Karpas-422 (cell line): ENCODE results near the gene FBXO24. TPM values are rescaled to one million over a fixed set of nuclear protein-coding genes. Genes with fewer than 3 reads are reported as not detected.
"Not testable (repeated sequence)": the region's sequence is repeated elsewhere in the genome, so short reads cannot be mapped to it uniquely, and the experiment has no call there.

Experiments used
- DNase-seq: peaks from one replicate; pipeline ENCODE4 v3.0.0-alpha.2; 2015
- H2AFZ ChIP-seq: fragments of 200-600 bp; sonication (generic); 2 replicates; pipeline ENCODE4 v1.6.1; 2014; ENCODE audit warnings: antibody characterized with exemption, low read length, mixed read lengths
- H3K27ac ChIP-seq: fragments of 200-600 bp; sonication (generic); 2 replicates; pipeline ENCODE4 v1.5.1; 2014; ENCODE audit warnings: mild to moderate bottlenecking, low read length, moderate library complexity
- H3K27me3 ChIP-seq: fragments of 200-600 bp; sonication (generic); 2 replicates; pipeline ENCODE4 v1.6.1; 2014; ENCODE audit warnings: low read length, mixed read lengths
- H3K36me3 ChIP-seq: fragments of 200-600 bp; sonication (generic); 2 replicates; pipeline ENCODE4 v1.6.1; 2014; ENCODE audit warnings: low read length, mixed read lengths; ENCODE audit not compliant: insufficient read depth
- H3K4me1 ChIP-seq: fragments of 200-600 bp; sonication (generic); 2 replicates; pipeline ENCODE4 v1.6.1; 2014; ENCODE audit warnings: mild to moderate bottlenecking, low read length, mixed read lengths
- H3K4me2 ChIP-seq: fragments of 200-600 bp; sonication (generic); 2 replicates; pipeline ENCODE4 v1.6.1; 2014; ENCODE audit warnings: low read length, low read depth, mild to moderate bottlenecking; ENCODE audit not compliant: poor library complexity, severe bottlenecking
- H3K4me3 ChIP-seq: fragments of 200-600 bp; sonication (generic); 2 replicates; pipeline ENCODE4 v1.5.1; 2014; ENCODE audit warnings: mild to moderate bottlenecking, antibody characterized with exemption, low read length, mixed read lengths
- H3K79me2 ChIP-seq: fragments of 200-600 bp; sonication (generic); 2 replicates; pipeline ENCODE4 v1.6.1; 2014; ENCODE audit warnings: mild to moderate bottlenecking, low read length, mixed read lengths
- H3K9ac ChIP-seq: fragments of 200-600 bp; sonication (generic); 2 replicates; pipeline ENCODE4 v1.6.0; 2014; ENCODE audit warnings: low read length
- H3K9me2 ChIP-seq: fragments of 200-600 bp; sonication (generic), shearing (Covaris generic); replicated peaks from 2 replicates; pipeline ENCODE4 v1.6.0; 2014; ENCODE audit warnings: mild to moderate bottlenecking, low read length, moderate library complexity; ENCODE audit not compliant: insufficient read depth
- H3K9me3 ChIP-seq: fragments of 300-700, 200-600 bp; sonication (generic); 2 replicates; pipeline ENCODE4 v1.6.1; 2014; ENCODE audit warnings: low read length, mixed read lengths
- H4K20me1 ChIP-seq: fragments of 200-600 bp; sonication (generic); 2 replicates; pipeline ENCODE4 v1.6.1; 2014; ENCODE audit warnings: mild to moderate bottlenecking, antibody characterized with exemption, low read length, low read depth; ENCODE audit not compliant: insufficient read depth
- total RNA-seq: library from RNA; depleted of rRNA; stranded (reverse); fragments of >200 nt; shearing (Covaris generic); gene quantifications from 2 replicates; pipeline ENCODE4 v1.2.3, GENCODE V29; 2014; ENCODE audit warnings: low replicate concordance

FBXO24 gene
- total RNA-seq, 1 experiment from 2014 or later = not detected

- no peaks in the 10 kb centered on the region for H3K9me2 ChIP-seq
- no peak overlapping the region for H3K4me3 ChIP-seq
- H3K79me2 ChIP-seq = no peaks in the 10 kb centered on the region
- no peak overlapping the region for H3K27ac ChIP-seq
- H3K36me3 ChIP-seq = no peaks in the 10 kb centered on the region
- peaks cover 12% of the 10 kb centered on the region for H3K4me1 ChIP-seq
- no peaks in the 10 kb centered on the region for H3K9me3 ChIP-seq
- no peak overlapping the region for H2AFZ ChIP-seq
- H4K20me1 ChIP-seq = no peaks in the 10 kb centered on the region
- no peak overlapping the region for H3K4me2 ChIP-seq
- no peak for DNase-seq
- no peaks in the 10 kb centered on the region for H3K27me3 ChIP-seq
- no peak overlapping the region for H3K9ac ChIP-seq
These were observed 23.0 kb upstream of the FBXO24 start for GRCh38 chr7:100563100-100563564.

- H2AFZ ChIP-seq = no peak overlapping the region
- H3K9me2 ChIP-seq = no peaks in the 10 kb centered on the region
- peaks cover 17% of the 10 kb centered on the region for H3K4me1 ChIP-seq
- peak; percentile 92 for DNase-seq
- H4K20me1 ChIP-seq = no peaks in the 10 kb centered on the region
- H3K27ac ChIP-seq = no peak overlapping the region
- H3K27me3 ChIP-seq = no peaks in the 10 kb centered on the region
- no peaks in the 10 kb centered on the region for H3K9me3 ChIP-seq
- H3K9ac ChIP-seq = no peak overlapping the region
- no peak overlapping the region for H3K4me2 ChIP-seq
- H3K36me3 ChIP-seq = no peaks in the 10 kb centered on the region
- no peak overlapping the region for H3K4me3 ChIP-seq
- H3K79me2 ChIP-seq = no peaks in the 10 kb centered on the region
These were observed 22.2 kb upstream of the FBXO24 start for GRCh38 chr7:100563809-100564400.

- H3K9me2 ChIP-seq = not testable (repeated sequence)
These were observed 21.7 kb upstream of the FBXO24 start for GRCh38 chr7:100564405-100564804.

GRCh38 chr7:100565133-100565571 lies 21.0 kb upstream of the FBXO24 start:
- Histone ChIP-seq H4K20me1 (no peaks in the 10 kb centered on the region), H3K4me1 (peaks cover 24% of the 10 kb centered on the region), H3K9me3 (no peaks in the 10 kb centered on the region), H3K9ac (no peak overlapping the region), H3K79me2 (no peaks in the 10 kb centered on the region), H2AFZ (no peak overlapping the region), H3K4me2 (no peak overlapping the region), H3K9me2 (no peaks in the 10 kb centered on the region), H3K4me3 (no peak overlapping the region), H3K27me3 (no peaks in the 10 kb centered on the region), H3K27ac (no peak overlapping the region), H3K36me3 (no peaks in the 10 kb centered on the region)
- no peak for DNase-seq

More at GRCh38 chr7:100564405-100564804, 21.7 kb upstream of the FBXO24 start:
- H3K9ac ChIP-seq, H3K9me3 ChIP-seq, H3K4me3 ChIP-seq, H3K36me3 ChIP-seq, DNase-seq, H3K27me3 ChIP-seq, H3K4me2 ChIP-seq, H3K27ac ChIP-seq, H4K20me1 ChIP-seq, H2AFZ ChIP-seq, H3K79me2 ChIP-seq: not testable (repeated sequence)
- H3K4me1 ChIP-seq = peaks cover 17% of the 10 kb centered on the region

- DNase-seq = no peak
- Histone ChIP-seq H3K9me3 (no peaks in the 10 kb centered on the region), H4K20me1 (no peaks in the 10 kb centered on the region), H3K4me3 (no peak overlapping the region), H3K27me3 (no peaks in the 10 kb centered on the region), H3K4me2 (no peak overlapping the region), H3K9me2 (no peaks in the 10 kb centered on the region), H3K27ac (no peak overlapping the region), H3K36me3 (no peaks in the 10 kb centered on the region), H3K4me1 (peaks cover 29% of the 10 kb centered on the region), H2AFZ (no peak overlapping the region), H3K9ac (no peak overlapping the region), H3K79me2 (no peaks in the 10 kb centered on the region)
These were observed 20.1 kb upstream of the FBXO24 start for GRCh38 chr7:100566018-100566531.

- H2AFZ ChIP-seq = no peak overlapping the region
- H3K79me2 ChIP-seq = no peaks in the 10 kb centered on the region
- peak overlapping the region; percentile 38; the same call in 1 of the 2 replicates for H3K9ac ChIP-seq
- DNase-seq = no peak
- H3K36me3 ChIP-seq = no peaks in the 10 kb centered on the region
- H4K20me1 ChIP-seq = no peaks in the 10 kb centered on the region
- H3K27me3 ChIP-seq = no peaks in the 10 kb centered on the region
- H3K9me2 ChIP-seq = no peaks in the 10 kb centered on the region
- no peak overlapping the region for H3K27ac ChIP-seq
- no peaks in the 10 kb centered on the region for H3K9me3 ChIP-seq
- peak overlapping the region; percentile 33 for H3K4me2 ChIP-seq
- no peak overlapping the region for H3K4me3 ChIP-seq
- H3K4me1 ChIP-seq = peaks cover 34% of the 10 kb centered on the region
These were observed 18.9 kb upstream of the FBXO24 start for GRCh38 chr7:100567031-100567730.

DNA sequence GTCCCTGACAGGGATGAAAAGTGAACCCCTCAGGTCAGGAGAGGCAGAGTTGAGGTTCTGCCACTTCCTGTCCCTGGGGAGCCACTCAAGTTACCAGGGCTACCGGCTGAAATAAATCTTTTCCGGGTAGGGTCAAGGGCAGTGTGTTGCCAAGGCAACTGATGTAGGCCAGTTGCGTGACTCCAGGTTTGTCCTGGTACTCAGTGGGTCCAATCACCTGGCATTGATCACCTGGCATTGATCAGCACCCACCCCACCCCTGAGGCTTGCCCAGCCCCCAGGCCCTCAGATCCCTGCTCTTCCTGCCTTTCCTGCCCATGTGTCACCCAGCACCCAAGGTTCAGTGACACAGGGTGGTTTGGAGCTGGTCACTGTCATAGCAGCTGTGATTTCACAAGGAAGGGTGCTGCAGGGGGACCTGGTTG lies 18.4 kb upstream of the FBXO24 start:
- H3K79me2 ChIP-seq = no peaks in the 10 kb centered on the region
- no peaks in the 10 kb centered on the region for H4K20me1 ChIP-seq
- H3K27me3 ChIP-seq = no peaks in the 10 kb centered on the region
- H3K9ac ChIP-seq = peak overlapping the region; percentile 38; the same call in 1 of the 2 replicates
- no peaks in the 10 kb centered on the region for H3K9me3 ChIP-seq
- peak overlapping the region; percentile 33 for H3K4me2 ChIP-seq
- no peak overlapping the region for H3K4me3 ChIP-seq
- H3K36me3 ChIP-seq = no peaks in the 10 kb centered on the region
- peak; percentile 80 for DNase-seq
- peaks cover 34% of the 10 kb centered on the region for H3K4me1 ChIP-seq
- no peaks in the 10 kb centered on the region for H3K9me2 ChIP-seq
- H2AFZ ChIP-seq = no peak overlapping the region
- no peak overlapping the region for H3K27ac ChIP-seq

DNA sequence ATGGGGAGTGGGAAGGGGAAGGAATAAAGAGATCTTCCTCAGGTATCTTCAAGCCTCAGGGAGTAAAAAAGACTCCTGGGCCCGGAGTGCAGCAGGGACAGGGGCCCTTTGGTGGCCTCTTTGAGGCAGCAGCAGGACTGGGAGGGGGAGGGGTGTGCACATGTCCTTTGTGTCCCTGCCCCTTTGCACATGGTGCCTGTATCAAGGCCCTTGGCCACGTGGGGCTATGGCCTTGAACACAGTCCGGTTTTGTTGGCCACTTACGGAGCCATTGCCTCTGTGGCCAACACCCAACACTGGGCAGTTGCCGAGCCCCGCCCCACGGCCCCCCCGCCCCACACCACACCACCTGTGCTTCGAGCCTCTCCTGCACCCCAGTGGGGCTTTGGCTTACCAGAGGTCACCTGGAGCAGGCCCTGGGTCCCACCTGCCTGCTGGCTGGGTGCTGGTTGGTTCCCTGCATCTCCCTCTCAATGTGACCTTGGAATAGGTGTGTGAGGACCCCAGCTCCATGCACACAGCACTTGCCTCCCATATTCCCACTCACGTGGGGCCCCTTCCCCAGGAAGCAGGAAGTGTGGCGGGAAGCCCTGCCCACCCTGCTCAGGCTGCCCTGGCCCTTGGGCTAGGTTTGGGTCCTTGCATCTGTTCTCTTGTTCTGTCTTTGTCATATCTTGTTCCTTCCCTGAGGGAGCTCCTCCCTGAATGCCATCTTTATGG lies 17.8 kb upstream of the FBXO24 start:
- no peak overlapping the region for H3K27ac ChIP-seq

More for the DNA sequence above, 17.8 kb upstream of the FBXO24 start:
- no peaks in the 10 kb centered on the region for H3K9me3 ChIP-seq
- no peaks in the 10 kb centered on the region for H4K20me1 ChIP-seq
- H3K79me2 ChIP-seq = no peaks in the 10 kb centered on the region
- no peaks in the 10 kb centered on the region for H3K27me3 ChIP-seq
- no peaks in the 10 kb centered on the region for H3K36me3 ChIP-seq
- H3K4me1 ChIP-seq = peaks cover 34% of the 10 kb centered on the region
- DNase-seq = peak; percentile 52
- no peaks in the 10 kb centered on the region for H3K9me2 ChIP-seq
- H3K9ac ChIP-seq = no peak overlapping the region
- H2AFZ ChIP-seq = no peak overlapping the region
- H3K4me2 ChIP-seq = peak overlapping the region; percentile 7
- no peak overlapping the region for H3K4me3 ChIP-seq
